ENCODE results near the gene SLC16A11.

- TF ChIP-seq POLR2A (IDR thresholded peaks at IDR 0.05) = no peak
- no peak for TF ChIP-seq CTCF (IDR thresholded peaks at IDR 0.05)
Observed at GRCh38 chr17:7043182-7043496, 753 bp downstream of the SLC16A11 start.

All from right lobe of liver (tissue), 4 donors.